Measurements from ENCODE around the gene IL1R1. TPM values are rescaled to one million over a fixed set of nuclear protein-coding genes. Genes with fewer than 3 reads are reported as not detected.

IL1R1 gene
- total and polyA plus RNA-seq, 8 donors, result 17.5 to 109 (median 51.3) TPM

DNA sequence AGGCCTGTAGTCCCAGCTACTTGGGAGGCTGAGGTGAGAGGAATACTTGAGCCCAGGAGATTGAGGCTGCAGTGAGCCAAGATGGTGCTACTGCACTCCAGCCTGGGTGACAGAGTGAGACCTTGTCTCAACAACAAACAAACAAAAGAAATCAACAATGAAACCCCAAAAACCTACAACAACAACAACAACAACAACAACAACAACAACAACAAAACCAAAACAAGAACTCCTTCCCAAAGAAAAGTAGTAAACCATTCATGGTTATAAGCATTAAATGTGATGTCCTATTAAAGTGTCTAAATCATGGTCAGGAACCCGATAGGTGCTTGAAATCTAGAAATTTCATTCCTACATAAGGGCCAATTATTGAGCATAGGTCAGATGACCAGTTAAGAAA lies 13.5 kb upstream of the IL1R1 start:
- no peak for TF ChIP-seq POLR2AphosphoS5 (IDR thresholded peaks at IDR 0.05)
- TF ChIP-seq, protein P1, sequence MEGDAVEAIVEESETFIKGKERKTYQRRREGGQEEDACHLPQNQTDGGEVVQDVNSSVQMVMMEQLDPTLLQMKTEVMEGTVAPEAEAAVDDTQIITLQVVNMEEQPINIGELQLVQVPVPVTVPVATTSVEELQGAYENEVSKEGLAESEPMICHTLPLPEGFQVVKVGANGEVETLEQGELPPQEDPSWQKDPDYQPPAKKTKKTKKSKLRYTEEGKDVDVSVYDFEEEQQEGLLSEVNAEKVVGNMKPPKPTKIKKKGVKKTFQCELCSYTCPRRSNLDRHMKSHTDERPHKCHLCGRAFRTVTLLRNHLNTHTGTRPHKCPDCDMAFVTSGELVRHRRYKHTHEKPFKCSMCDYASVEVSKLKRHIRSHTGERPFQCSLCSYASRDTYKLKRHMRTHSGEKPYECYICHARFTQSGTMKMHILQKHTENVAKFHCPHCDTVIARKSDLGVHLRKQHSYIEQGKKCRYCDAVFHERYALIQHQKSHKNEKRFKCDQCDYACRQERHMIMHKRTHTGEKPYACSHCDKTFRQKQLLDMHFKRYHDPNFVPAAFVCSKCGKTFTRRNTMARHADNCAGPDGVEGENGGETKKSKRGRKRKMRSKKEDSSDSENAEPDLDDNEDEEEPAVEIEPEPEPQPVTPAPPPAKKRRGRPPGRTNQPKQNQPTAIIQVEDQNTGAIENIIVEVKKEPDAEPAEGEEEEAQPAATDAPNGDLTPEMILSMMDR (IDR thresholded peaks at IDR 0.05), result no peak
- TF ChIP-seq EP300 (IDR thresholded peaks at IDR 0.05), result no peak
- TF ChIP-seq POLR2A (IDR thresholded peaks at IDR 0.05), result no peak
- no peak overlapping the region for H3K27ac ChIP-seq
- H3K9me3 ChIP-seq, result peaks cover 0 to 4% (median 0%) of the 10 kb centered on the region in 4 donors
- DNase-seq, result no peak
- no peaks in the 10 kb centered on the region for H3K36me3 ChIP-seq
- H3K4me3 ChIP-seq, result no peak overlapping the region
- no peaks in the 10 kb centered on the region for H3K27me3 ChIP-seq
- WGBS, 5 donors, result 96 to 100% (median 98%) methylated on average over 1 of the region's 1 CpG
- H3K4me1 ChIP-seq, result peaks cover 0 to 18% (median 0%) of the 10 kb centered on the region in 4 donors
- intact Hi-C loops (cut with DNase I; ENCODE audit: low total_unique reads), result no loop called here

DNA sequence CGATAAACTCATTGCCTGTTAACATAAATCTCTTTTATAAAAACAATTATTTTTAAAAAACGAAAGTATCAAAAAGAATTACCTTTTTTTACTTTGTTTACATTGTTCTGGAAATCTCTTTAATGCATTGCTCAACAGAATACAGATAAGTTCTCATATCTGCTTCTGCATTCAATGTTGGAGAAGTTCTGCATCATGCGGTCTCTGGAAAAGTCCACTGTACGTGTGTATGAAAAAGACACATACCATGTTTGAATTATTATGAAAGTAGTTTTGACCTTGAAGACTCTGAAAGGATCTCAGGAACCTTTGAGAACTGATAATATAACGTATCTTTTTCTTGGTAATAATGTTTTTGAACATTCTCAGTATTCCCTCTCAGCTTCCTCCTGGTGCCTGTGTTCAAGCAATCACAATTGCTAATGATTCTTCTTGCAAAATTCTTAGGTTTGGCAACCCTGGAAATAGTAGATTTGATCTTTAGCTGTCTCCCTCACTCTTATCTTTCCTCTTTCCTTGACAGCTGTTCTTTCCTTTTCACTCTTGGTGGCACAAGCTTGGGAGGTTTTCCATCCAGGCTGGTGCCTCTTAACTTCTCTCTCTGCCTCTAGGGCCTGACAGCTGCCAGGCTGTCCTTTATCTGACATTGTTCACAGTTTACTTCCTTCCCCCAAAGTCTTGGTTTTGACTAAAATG lies 12.4 kb upstream of the IL1R1 start:
- H3K27me3 ChIP-seq, result no peaks in the 10 kb centered on the region
- TF ChIP-seq EP300 (IDR thresholded peaks at IDR 0.05) (no peak), POLR2AphosphoS5 (IDR thresholded peaks at IDR 0.05) (no peak)
- H3K36me3 ChIP-seq, result no peaks in the 10 kb centered on the region
- H3K4me3 ChIP-seq, result no peak overlapping the region
- intact Hi-C loops (cut with DNase I; ENCODE audit: low total_unique reads), result no loop called here
- no peak overlapping the region for H3K27ac ChIP-seq
- H3K4me1 ChIP-seq, result peaks cover 0 to 18% (median 0%) of the 10 kb centered on the region in 4 donors
- 42 to 67% (median 58%) methylated on average over 5 of the region's 5 CpGs for WGBS, 5 donors
- peaks cover 0 to 4% (median 0%) of the 10 kb centered on the region in 4 donors for H3K9me3 ChIP-seq
- DNase-seq, result no peak

DNA sequence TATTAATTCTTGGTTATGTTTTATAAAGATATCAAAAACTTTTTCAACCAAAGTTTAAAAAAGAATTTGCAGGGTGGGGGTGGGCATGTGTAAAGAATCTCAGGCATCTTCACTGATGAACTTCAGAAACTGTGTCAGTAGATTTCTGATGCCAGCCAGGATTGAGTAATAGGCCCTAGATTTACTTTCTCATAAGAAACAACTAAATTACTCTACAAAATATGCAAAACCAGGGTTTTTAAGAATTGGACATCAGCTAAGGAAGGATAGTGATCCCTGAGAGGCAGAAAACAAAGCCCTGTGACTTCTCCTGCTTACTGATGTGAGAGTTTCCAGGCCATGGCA lies 11.9 kb upstream of the IL1R1 start:
- TF ChIP-seq POLR2A (IDR thresholded peaks at IDR 0.05) (no peak), EP300 (IDR thresholded peaks at IDR 0.05) (no peak), POLR2AphosphoS5 (IDR thresholded peaks at IDR 0.05) (no peak)
- TF ChIP-seq, protein P1 (IDR thresholded peaks at IDR 0.05), result no peak
- Histone ChIP-seq H3K27ac (no peak overlapping the region), H3K4me3 (no peak overlapping the region), H3K4me1 (peaks cover 0 to 18% (median 0%) of the 10 kb centered on the region in 4 donors), H3K27me3 (no peaks in the 10 kb centered on the region), H3K9me3 (peaks cover 0 to 4% (median 0%) of the 10 kb centered on the region in 4 donors), H3K36me3 (no peaks in the 10 kb centered on the region)
- DNase-seq, result no peak
- intact Hi-C loops (cut with DNase I; ENCODE audit: low total_unique reads), result no loop called here

DNA sequence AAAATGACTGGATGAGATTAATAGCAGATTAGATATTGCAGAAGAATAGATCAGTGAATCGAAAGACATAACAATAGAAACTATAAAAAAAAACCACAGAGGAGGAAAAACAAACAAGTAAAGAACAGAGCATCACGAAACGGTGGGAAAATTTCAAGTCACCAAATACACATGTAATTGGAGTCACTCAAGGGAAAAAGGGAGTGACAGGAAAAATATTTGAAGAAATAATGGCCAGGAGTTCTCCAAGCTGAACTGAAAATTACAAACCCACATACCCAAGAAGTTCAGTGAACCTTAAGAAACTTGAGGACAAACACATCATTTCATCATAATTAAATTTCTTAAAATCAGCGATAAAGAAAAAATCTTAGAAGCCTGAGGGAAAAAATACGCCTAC lies 11.0 kb upstream of the IL1R1 start:
- peaks cover 0 to 18% (median 0%) of the 10 kb centered on the region in 4 donors for H3K4me1 ChIP-seq
- no peaks in the 10 kb centered on the region for H3K27me3 ChIP-seq
- WGBS, 5 donors, result 69 to 88% (median 83%) methylated on average over 5 of the region's 5 CpGs
- H3K27ac ChIP-seq, result no peak overlapping the region
- H3K36me3 ChIP-seq, result no peaks in the 10 kb centered on the region
- TF ChIP-seq, protein P1 (IDR thresholded peaks at IDR 0.05), result no peak
- TF ChIP-seq POLR2AphosphoS5 (IDR thresholded peaks at IDR 0.05) (no peak), POLR2A (IDR thresholded peaks at IDR 0.05) (no peak), EP300 (IDR thresholded peaks at IDR 0.05) (no peak)
- H3K9me3 ChIP-seq, result peaks cover 0 to 4% (median 0%) of the 10 kb centered on the region in 4 donors
- intact Hi-C loops (cut with DNase I; ENCODE audit: low total_unique reads), result no loop called here
- H3K4me3 ChIP-seq, result no peak overlapping the region
- DNase-seq, result no peak

DNA sequence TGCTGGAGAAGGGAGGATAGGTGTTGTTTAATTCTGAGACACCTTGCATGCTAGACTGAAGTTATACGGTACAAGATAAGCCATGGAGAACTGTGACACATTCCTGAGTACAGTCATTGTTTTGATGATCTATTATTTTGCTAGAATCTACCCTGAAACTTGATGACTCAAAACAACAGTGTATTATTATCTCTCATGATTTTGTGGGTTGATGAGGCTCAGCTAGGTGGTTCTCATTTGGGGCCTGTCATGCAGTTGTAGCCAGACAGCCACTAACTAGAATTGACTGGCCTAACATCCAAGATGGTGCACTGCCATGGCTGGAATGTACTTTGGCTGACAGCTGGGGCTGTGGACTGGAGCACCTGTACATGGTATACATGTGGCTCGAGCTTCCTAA lies 5.4 kb upstream of the IL1R1 start:
- 84 to 95% (median 90%) methylated on average over 2 of the region's 2 CpGs for WGBS, 5 donors
- intact Hi-C loops (cut with DNase I; ENCODE audit: low total_unique reads), result no loop called here

More for the DNA sequence above, 5.4 kb upstream of the IL1R1 start:
- Histone ChIP-seq H3K27me3 (no peaks in the 10 kb centered on the region), H3K27ac (no peak overlapping the region), H3K4me1 (peaks cover 0 to 13% (median 8%) of the 10 kb centered on the region in 4 donors), H3K36me3 (no peaks in the 10 kb centered on the region), H3K9me3 (no peaks in the 10 kb centered on the region), H3K4me3 (no peak overlapping the region)
- TF ChIP-seq POLR2AphosphoS5 (IDR thresholded peaks at IDR 0.05) (no peak), EP300 (IDR thresholded peaks at IDR 0.05) (no peak), POLR2A (IDR thresholded peaks at IDR 0.05) (no peak)
- TF ChIP-seq, protein P1 (IDR thresholded peaks at IDR 0.05), result no peak
- DNase-seq, result no peak

All from stomach (tissue), 9 donors.